Anterior cingulate cortex (tissue), 58 donors: ENCODE results near the gene BEAN1.
"Not testable (repeated sequence)": the region's sequence is repeated elsewhere in the genome, so short reads cannot be mapped to it uniquely, and the experiment has no call there.

ENCODE experiments used
- DNase-seq, 58 donors: peaks; one replicate each; lab custom pipeline; 2025; lab: John Stamatoyannopoulos, UW

Gene BEAN1

GRCh38 chr16:66466636-66467035 is 39.5 kb downstream of the BEAN1 start:
- not testable (repeated sequence) for DNase-seq

- no peak for DNase-seq
Observed at GRCh38 chr16:66467611-66468010, 40.5 kb downstream of the BEAN1 start.

GRCh38 chr16:66468321-66468965 is 41.3 kb downstream of the BEAN1 start:
- DNase-seq: no peak

DNA sequence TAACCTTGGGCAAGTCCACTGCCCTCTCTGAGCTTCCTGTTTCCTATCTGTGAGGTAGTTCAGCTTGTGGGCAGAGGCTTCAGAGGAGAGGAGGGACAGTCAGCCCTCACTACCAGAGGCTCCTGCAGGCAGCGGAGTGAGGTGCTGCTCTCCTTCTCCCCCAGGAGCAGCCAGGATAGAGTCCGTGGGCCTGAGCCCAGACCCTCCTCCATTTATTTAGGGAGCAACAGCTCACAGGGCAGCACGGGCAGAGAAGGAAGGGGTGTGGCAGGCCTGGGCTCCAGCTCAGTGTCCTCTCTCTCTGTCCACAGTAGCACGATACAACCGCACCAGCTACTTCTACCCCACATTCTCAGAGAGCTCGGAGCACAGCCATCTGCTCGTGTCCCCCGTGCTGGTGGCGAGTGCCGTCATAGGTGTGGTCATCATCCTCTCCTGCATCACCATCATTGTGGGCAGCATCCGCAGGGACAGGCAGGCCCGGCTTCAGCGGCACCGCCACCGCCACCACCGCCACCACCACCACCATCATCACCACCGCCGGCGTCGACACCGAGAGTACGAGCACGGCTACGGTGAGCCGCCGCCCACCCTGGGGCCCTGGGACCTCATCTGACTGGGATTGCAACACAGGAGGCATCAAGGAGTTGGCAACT is 42.3 kb downstream of the BEAN1 start:
- no peak for DNase-seq

DNA sequence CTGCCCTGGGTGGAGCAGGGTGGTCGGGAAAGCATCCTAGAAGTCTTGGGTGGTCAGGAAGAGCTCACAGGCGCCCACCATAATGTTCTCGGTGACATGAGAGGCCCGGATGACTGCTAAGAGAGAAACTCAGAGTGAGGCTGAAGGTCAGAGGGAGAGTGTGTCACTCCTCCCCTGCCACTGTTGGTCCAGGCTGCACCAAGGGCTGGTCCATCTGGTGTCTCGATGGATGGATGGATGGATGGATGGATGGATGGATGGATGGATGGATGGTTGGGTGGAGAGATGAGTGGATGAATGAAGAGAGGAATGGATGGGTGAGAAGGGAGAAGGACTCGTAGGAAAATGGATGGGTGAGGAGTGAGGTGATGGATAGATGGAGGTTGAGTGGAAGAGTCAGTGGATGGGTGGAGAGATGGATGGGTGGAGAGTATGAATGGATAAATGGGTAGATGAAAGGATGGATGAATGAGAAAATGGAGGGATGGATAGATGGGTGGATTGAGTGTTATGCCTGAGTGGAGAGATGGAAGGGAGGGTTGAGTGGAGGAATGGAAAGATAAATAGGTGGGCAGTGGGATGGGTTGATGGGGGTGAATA is 43.0 kb downstream of the BEAN1 start:
- DNase-seq: no peak

GRCh38 chr16:66470556-66470955 is 43.5 kb downstream of the BEAN1 start:
- no peak for DNase-seq

DNA sequence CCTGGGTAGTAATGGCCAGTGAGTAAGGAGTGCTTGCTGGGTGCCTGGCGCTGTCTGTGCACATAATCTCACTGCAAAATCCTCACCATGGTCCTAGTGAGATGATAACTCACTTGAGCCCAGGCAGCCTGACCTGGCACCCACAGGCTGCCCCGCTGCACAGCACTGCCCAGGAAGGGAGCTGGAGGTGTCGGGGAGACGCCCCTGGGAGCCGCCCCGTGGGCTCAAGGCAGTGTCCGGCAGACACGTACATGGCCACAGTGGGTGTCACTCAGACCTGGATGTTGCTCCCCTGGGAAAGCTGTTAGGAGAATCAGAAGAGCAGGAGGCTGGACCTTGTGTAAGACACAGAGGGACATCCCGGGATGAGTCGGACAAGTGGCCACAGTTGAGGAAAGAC is 44.2 kb downstream of the BEAN1 start:
- no peak for DNase-seq

GRCh38 chr16:66471716-66472393 is 44.8 kb downstream of the BEAN1 start:
- no peak for DNase-seq

DNA sequence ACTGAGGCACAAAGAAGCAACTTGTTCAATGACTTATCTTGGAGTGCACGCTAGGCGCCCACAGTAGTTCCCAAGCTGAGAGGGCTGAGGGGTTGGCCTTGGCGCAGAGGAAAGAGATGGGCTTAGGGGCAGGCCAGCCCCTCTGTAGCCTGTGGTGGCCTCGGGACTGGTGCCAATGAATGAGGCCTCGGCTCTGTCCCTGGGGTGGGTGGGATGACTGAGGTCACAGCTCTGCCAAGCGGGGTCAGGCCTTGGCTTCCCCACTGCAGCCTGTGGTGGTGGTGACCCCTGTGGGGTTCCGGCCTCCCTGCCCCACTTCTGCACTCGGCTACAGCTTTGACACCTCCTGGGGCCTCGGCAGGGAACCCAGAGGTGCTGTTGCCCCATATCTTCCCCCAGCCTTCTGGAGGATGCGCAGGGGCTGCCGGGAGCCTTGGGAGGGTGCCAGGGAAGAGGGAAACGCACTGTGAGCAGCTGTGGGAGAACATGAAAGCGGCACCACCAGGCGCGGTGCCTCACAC is 46.0 kb downstream of the BEAN1 start:
- no peak for DNase-seq

- DNase-seq: no peak
Observed at GRCh38 chr16:66473654-66474519, 46.8 kb downstream of the BEAN1 start.

- DNase-seq: no peak
Observed at GRCh38 chr16:66474750-66475199, 47.7 kb downstream of the BEAN1 start.

GRCh38 chr16:66475232-66475631 is 48.1 kb downstream of the BEAN1 start:
- no peak for DNase-seq

DNA sequence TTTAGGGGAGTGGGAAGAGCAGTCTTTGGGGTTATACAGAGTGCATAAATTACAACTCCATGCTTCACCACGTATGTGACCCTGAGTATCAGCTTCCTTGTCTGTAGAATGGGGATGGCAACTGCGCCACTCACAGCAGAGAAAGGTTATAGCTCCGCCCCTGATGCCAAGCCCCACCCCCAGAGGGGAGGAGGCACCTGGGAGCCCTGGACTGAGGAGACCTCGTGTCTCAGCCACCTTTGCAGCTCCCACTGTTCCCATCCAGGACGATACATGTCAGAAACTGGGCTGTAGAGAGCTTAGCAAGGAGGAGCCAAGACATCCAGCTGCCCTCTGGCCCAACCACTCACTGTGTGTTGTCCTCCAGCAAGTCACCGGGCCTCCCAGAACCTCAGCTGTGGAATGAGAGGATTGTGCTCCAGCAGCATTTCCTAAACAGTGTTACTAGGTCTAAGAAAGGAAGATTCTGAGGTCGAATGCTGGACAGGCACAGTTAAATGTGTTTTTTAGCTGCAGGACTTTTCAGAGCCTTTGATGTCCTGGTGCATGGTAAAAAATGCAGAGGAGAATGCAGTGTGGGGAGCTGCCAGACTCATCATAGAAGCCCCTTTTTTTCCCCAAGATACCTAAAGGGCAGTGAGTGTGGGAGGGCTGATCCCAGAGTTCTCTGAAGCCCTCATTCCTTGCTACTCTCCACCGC is 49.4 kb downstream of the BEAN1 start:
- no peak for DNase-seq

DNA sequence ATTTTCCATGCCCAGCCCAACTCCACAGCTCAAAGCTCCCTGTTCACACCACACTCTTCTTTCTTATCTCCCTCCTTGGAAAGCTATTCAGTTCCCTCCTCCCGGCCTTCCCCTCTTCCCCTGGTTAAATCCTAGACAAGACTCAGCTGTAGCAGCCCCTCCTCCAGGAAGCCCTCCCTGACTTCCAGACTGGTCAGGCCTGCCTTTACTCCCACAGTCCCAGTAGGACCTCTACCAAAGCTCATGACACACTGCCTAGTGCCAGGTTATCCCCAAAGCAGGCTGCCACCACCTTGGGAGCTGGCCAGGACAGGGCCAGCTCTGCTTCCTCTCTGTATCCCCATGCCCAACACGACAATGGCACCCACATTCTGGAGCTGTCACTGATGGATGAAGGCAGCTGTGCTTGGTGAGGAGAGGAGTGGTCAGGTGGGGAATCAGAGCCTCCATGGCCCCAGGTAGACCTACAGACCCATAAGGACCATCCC is 50.0 kb downstream of the BEAN1 start:
- DNase-seq: no peak

DNA sequence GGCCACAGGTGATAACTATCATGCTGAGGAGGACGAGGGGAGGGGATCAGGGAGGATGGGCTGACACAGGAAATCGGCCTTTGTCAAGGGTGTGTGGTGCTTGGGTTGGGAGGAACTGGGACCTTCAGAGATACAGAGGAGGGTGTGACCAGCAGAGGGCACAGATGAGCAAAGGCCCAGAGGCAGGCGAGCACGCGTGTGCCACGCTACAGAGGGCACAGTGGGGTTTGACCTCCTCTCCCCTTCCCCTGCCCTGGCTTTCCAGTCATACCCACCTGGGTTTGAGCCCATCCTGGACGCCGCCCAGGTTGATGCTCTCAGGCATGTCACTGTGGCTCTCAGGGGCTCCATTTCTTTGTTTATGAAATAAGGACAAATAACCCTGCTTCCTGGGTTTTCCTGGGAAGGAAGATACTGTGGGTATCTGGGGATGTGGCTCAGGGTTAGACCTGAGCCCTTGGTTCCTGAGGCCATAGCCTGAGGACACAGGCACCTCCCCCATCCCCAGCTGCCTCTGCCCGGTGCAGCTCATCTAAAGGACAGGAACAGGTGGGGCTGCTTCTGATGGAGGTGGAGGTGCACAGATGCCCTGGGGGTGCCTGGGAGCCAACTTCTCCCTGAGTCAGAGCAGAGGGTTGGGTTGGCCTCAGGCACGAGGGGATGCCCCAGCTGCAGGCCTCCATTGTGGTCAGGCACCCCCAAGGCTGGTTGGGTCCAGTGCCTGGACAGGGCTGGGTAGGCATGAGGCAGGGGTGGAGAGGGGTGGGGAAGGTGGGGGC is 51.8 kb downstream of the BEAN1 start:
- DNase-seq: peak in 37 of 58 donors; percentile 17 to 73 (median 36)

DNA sequence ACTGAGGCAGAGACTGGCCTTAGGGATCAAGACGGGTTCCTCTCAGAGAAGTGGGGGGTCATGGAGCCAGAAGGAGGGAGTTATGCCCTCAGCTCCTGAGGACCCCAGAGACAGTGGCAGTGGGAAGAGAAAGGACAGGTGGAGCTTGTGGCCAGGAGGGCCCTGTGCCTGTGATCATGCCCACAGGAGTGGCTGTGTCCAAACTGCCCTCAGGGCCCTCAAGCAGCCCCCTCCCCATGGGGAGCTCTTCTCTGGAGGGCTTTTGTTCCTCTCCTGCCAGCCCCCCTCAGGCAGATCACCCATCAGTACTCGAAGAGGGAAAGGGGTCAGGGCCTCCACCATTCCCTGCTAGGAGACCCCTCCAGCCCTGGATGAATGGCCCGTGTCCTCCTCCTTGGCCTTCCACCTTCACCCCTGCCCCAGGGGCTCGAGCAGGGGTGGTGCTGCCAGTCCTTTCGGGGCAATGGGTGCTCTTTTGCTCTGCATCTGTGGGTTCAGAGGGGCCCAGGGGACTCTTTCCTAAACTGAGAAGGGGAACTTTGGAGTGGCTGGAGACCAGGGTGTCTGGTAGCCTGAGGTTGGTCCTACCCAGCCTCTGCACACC is 52.7 kb downstream of the BEAN1 start:
- DNase-seq: no peak

DNA sequence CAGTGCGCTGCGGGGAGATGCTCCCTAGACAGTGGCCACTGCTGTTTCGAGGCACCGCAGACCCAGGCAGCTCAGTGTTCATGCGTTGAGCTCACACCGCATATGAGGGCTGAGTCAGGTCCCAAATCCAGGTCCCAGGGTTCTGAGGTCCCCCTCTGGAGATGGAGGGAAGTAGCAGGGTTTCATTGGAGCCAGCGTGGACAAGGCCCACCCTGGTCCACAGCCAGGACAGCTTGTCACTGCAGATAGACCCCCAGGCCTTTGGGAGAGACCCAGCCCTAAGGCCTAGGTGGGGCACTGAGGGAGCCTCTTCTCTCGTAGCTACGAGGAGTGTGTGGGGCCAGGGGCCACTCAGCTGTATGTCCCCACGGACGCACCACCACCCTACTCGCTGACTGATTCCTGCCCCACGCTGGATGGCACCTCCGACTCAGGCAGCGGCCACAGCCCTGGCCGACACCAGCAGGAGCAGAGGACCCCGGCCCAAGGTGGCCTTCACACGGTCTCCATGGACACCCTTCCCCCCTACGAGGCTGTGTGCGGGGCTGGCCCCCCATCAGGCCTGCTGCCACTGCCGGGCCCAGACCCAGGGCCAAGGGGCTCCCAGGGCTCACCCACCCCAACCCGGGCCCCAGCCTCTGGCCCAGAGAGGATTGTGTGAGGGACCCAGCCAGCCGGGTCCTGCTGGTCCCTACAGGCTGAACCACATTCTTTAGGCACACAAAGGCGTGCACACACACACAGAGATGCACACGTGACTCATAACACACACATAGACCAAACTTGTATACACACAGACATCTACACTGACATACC is 53.4 kb downstream of the BEAN1 start:
- no peak for DNase-seq
